ENCODE measurements around the gene RBM38.
A peak's percentile ranks its signal among the peaks of the same experiment; 100 is the strongest.

RBM38 gene

GRCh38 chr20:57375652-57376230 lies 15.5 kb upstream of the RBM38 start:
- FAIRE-seq = no peak

GRCh38 chr20:57377350-57377749 lies 13.8 kb upstream of the RBM38 start:
- no peak for FAIRE-seq

- FAIRE-seq = no peak
These were observed 13.1 kb upstream of the RBM38 start for GRCh38 chr20:57378107-57378506.

- no peak for FAIRE-seq
These were observed 12.4 kb upstream of the RBM38 start for GRCh38 chr20:57378646-57379262.

- FAIRE-seq = no peak
These were observed 11.9 kb upstream of the RBM38 start for GRCh38 chr20:57379263-57379647.

GRCh38 chr20:57380081-57380750 lies 11.0 kb upstream of the RBM38 start:
- FAIRE-seq = no peak

GRCh38 chr20:57381596-57382503 lies 9.3 kb upstream of the RBM38 start:
- peak; percentile 91 for FAIRE-seq

GRCh38 chr20:57382516-57382915 lies 8.7 kb upstream of the RBM38 start:
- no peak for FAIRE-seq

GRCh38 chr20:57383447-57384347 lies 7.5 kb upstream of the RBM38 start:
- FAIRE-seq = no peak

- no peak for FAIRE-seq
These were observed 6.7 kb upstream of the RBM38 start for GRCh38 chr20:57384486-57384885.

GRCh38 chr20:57384953-57385761 lies 6.0 kb upstream of the RBM38 start:
- FAIRE-seq = no peak

GRCh38 chr20:57385940-57386339 lies 5.3 kb upstream of the RBM38 start:
- no peak for FAIRE-seq

- no peak for FAIRE-seq
These were observed 4.4 kb upstream of the RBM38 start for GRCh38 chr20:57386762-57387161.

GRCh38 chr20:57387463-57387862 lies 3.7 kb upstream of the RBM38 start:
- no peak for FAIRE-seq

- FAIRE-seq = no peak
These were observed 3.2 kb upstream of the RBM38 start for GRCh38 chr20:57387945-57388371.

GRCh38 chr20:57388953-57389694 lies 2.1 kb upstream of the RBM38 start:
- FAIRE-seq = no peak

- FAIRE-seq = no peak
These were observed 1.2 kb upstream of the RBM38 start for GRCh38 chr20:57389695-57390603.

GRCh38 chr20:57391439-57392301 lies 474 bp downstream of the RBM38 start:
- no peak for FAIRE-seq
